ENCODE measurements around the gene NXT1.

The NXT1 gene

DNA sequence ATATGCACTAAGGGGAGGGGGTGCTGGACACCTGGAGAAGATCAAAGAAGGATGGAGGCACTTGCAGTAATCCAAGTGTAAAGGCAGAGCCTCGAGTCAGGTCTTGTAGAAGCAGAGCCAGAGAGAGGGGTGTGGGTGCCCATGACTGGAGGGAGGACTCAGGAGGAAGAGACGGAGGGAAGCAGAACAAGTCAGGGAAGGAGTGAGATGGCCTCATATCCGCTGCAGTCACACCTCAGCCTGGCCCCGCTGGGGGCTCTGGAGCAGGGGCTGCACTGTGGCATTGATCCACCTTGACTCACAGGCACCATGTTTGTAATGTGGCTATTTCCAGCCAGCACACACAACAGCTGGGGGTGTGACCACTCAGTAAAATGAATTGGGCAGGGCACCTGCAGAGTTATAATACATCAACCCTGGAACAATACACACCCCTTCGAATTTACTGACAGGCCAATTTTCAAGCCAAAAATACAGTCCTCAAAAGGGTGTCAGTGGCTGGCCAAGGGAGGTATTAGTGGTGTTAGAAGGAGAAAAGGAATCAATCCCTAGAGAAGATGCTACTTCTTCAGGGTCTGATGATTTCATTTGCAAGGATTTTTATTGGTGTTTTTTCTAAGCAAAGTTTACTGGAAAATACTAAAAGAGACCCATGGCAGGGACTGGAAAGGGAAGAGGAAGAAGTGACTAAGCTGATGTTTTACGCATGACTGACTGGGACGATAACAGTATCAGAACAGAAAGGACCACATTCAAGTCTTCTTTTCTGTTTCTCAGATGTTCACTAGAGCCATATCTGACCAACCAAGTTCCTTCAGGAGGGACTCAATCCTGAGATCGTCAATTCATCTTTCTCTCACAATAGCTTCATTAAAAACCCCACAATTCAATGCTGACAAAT, 18.9 kb upstream of the NXT1 start:
- no peak for DNase-seq
- no peak overlapping the region for H3K4me2 ChIP-seq (ENCODE audit: low read length)
- no peak overlapping the region for H3K27ac ChIP-seq (ENCODE audit: low read depth, low read length)
- no peaks in the 10 kb centered on the region for H3K36me3 ChIP-seq (ENCODE audit: control insufficient read depth, insufficient read depth, low read length)
- H4K8ac ChIP-seq (ENCODE audit: low read depth, low read length): no peak overlapping the region
- H3K79me1 ChIP-seq (ENCODE audit: low read length): no peaks in the 10 kb centered on the region
- H3K4me1 ChIP-seq (ENCODE audit: control insufficient read depth, low read depth, low read length): no peaks in the 10 kb centered on the region
- H4K5ac ChIP-seq (ENCODE audit: low read length): no peak overlapping the region
- no peak overlapping the region for H3K4me3 ChIP-seq (ENCODE audit: low read length)
- no peak overlapping the region for H3K18ac ChIP-seq (ENCODE audit: low read length)
- no peak overlapping the region for H3K56ac ChIP-seq (ENCODE audit: low read length)
- H3K9ac ChIP-seq (ENCODE audit: low read length): no peak overlapping the region
- H2AK5ac ChIP-seq (ENCODE audit: low read length): no peak overlapping the region
- H3K27me3 ChIP-seq (ENCODE audit: insufficient read depth, low read length, poor library complexity): no peaks in the 10 kb centered on the region
- H2BK5ac ChIP-seq (ENCODE audit: low read length): no peak overlapping the region
- WGBS (ENCODE audit: extremely low coverage, insufficient coverage, low lambda C conversion rate): no CpG with 5 or more reads among the region's 8 CpGs
- no peaks in the 10 kb centered on the region for H3K79me2 ChIP-seq (ENCODE audit: control insufficient read depth, insufficient read depth, low read length)
- no peak overlapping the region for H3K23ac ChIP-seq (ENCODE audit: low read length)
- no peak overlapping the region for H3K4ac ChIP-seq (ENCODE audit: low read depth, low read length)
- no peak overlapping the region for H2BK15ac ChIP-seq (replicated peaks; ENCODE audit: low read depth)
- no peak overlapping the region for H2BK120ac ChIP-seq (ENCODE audit: low read depth, low read length)

DNA sequence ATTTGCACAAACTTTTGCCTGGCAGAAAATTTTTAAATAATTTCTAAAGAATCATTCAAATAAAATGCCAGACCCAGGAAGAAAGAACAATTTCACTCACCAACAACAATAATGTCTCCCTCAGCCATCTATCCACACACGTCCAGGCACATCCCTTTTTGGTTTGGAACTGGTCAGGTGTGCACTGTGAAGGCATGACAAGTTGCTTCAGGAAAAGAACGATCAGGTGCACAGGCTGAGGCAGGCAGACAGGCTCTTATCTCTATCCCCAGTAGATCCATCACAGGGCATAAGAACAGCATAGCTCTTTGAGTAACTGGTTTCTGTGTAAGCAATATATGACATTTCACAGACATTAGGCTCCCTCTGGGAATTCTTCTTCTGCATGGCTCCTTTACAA, 18.1 kb upstream of the NXT1 start:
- Histone ChIP-seq H3K9ac (ENCODE audit: low read length) (no peak overlapping the region), H3K4ac (ENCODE audit: low read depth, low read length) (no peak overlapping the region), H3K56ac (ENCODE audit: low read length) (no peak overlapping the region), H3K79me1 (ENCODE audit: low read length) (no peaks in the 10 kb centered on the region), H3K27me3 (ENCODE audit: insufficient read depth, low read length, poor library complexity) (no peaks in the 10 kb centered on the region), H3K4me1 (ENCODE audit: control insufficient read depth, low read depth, low read length) (no peaks in the 10 kb centered on the region), H2BK5ac (ENCODE audit: low read length) (no peak overlapping the region), H2BK120ac (ENCODE audit: low read depth, low read length) (no peak overlapping the region), H3K79me2 (ENCODE audit: control insufficient read depth, insufficient read depth, low read length) (no peaks in the 10 kb centered on the region), H3K36me3 (ENCODE audit: control insufficient read depth, insufficient read depth, low read length) (no peaks in the 10 kb centered on the region), H2BK15ac (replicated peaks; ENCODE audit: low read depth) (no peak overlapping the region), H4K8ac (ENCODE audit: low read depth, low read length) (no peak overlapping the region), H3K23ac (ENCODE audit: low read length) (no peak overlapping the region), H3K27ac (ENCODE audit: low read depth, low read length) (no peak overlapping the region), H4K5ac (ENCODE audit: low read length) (no peak overlapping the region), H3K4me3 (ENCODE audit: low read length) (no peak overlapping the region), H3K18ac (ENCODE audit: low read length) (no peak overlapping the region), H3K4me2 (ENCODE audit: low read length) (no peak overlapping the region), H2AK5ac (ENCODE audit: low read length) (no peak overlapping the region)
- no CpG with 5 or more reads among the region's 2 CpGs for WGBS (ENCODE audit: extremely low coverage, insufficient coverage, low lambda C conversion rate)
- no peak for DNase-seq

DNA sequence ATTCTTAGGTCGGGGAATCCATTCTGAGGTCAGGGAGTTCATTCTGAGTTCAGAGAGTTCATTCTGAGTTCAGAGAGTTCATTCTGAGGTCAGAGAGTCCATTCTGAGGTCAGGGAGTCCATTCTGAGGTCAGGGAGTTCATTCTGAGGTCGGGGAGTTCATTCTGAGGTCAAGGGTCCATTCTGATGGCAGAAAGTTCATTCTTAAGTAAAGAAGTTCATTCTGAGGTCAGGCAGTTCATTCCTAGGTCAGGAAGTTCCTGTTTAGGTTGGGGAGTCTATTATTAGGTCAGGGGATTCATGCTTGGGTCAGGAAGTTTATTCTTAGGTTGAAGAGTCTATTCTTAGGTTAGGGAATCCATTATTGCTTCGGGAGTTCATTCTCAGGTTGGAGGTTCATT, 16.5 kb upstream of the NXT1 start:
- Histone ChIP-seq H2BK5ac (ENCODE audit: low read length) (no peak overlapping the region), H3K79me1 (ENCODE audit: low read length) (no peaks in the 10 kb centered on the region), H3K27me3 (ENCODE audit: insufficient read depth, low read length, poor library complexity) (no peaks in the 10 kb centered on the region), H3K18ac (ENCODE audit: low read length) (no peak overlapping the region), H3K9ac (ENCODE audit: low read length) (no peak overlapping the region), H2BK15ac (replicated peaks; ENCODE audit: low read depth) (no peak overlapping the region), H2AK5ac (ENCODE audit: low read length) (no peak overlapping the region), H3K27ac (ENCODE audit: low read depth, low read length) (no peak overlapping the region), H3K4me3 (ENCODE audit: low read length) (no peak overlapping the region), H2BK120ac (ENCODE audit: low read depth, low read length) (no peak overlapping the region), H3K4ac (ENCODE audit: low read depth, low read length) (no peak overlapping the region), H3K56ac (ENCODE audit: low read length) (no peak overlapping the region), H3K23ac (ENCODE audit: low read length) (no peak overlapping the region), H4K5ac (ENCODE audit: low read length) (no peak overlapping the region), H3K79me2 (ENCODE audit: control insufficient read depth, insufficient read depth, low read length) (no peaks in the 10 kb centered on the region), H3K36me3 (ENCODE audit: control insufficient read depth, insufficient read depth, low read length) (no peaks in the 10 kb centered on the region), H3K4me2 (ENCODE audit: low read length) (no peak overlapping the region), H3K4me1 (ENCODE audit: control insufficient read depth, low read depth, low read length) (no peaks in the 10 kb centered on the region), H4K8ac (ENCODE audit: low read depth, low read length) (no peak overlapping the region)
- WGBS (ENCODE audit: extremely low coverage, insufficient coverage, low lambda C conversion rate): no CpG with 5 or more reads among the region's 3 CpGs
- no peak for DNase-seq

DNA sequence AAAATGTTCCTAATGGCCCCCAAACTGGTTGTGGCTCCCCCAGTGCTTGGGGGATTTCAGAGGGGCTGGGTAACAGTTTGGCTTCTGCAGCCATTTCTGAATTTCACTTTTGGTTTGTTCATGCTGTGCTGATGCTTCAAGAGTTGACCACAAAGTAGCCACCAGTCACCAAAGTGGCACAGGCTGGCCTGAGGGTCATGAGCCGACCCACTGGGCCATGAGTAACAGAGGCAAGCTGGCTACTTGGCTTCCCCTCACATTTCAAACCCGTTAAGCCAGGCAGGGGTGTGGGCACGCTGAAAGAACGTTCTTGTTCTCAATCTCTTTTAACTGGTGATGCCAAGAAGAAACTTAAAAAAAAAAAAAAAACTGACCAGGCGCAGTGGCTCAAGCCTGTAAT, 15.1 kb upstream of the NXT1 start:
- H2BK5ac ChIP-seq (ENCODE audit: low read length): no peak overlapping the region
- no peak overlapping the region for H3K56ac ChIP-seq (ENCODE audit: low read length)
- no peak overlapping the region for H3K23ac ChIP-seq (ENCODE audit: low read length)
- no peak overlapping the region for H2BK15ac ChIP-seq (replicated peaks; ENCODE audit: low read depth)
- H3K27me3 ChIP-seq (ENCODE audit: insufficient read depth, low read length, poor library complexity): no peaks in the 10 kb centered on the region
- no peak for DNase-seq
- no peaks in the 10 kb centered on the region for H3K4me1 ChIP-seq (ENCODE audit: control insufficient read depth, low read depth, low read length)
- H3K4me2 ChIP-seq (ENCODE audit: low read length): no peak overlapping the region
- no peaks in the 10 kb centered on the region for H3K79me1 ChIP-seq (ENCODE audit: low read length)
- H2BK120ac ChIP-seq (ENCODE audit: low read depth, low read length): no peak overlapping the region
- no peak overlapping the region for H3K4ac ChIP-seq (ENCODE audit: low read depth, low read length)
- no peak overlapping the region for H3K4me3 ChIP-seq (ENCODE audit: low read length)
- no peak overlapping the region for H3K9ac ChIP-seq (ENCODE audit: low read length)
- H2AK5ac ChIP-seq (ENCODE audit: low read length): no peak overlapping the region
- no peaks in the 10 kb centered on the region for H3K79me2 ChIP-seq (ENCODE audit: control insufficient read depth, insufficient read depth, low read length)
- H4K8ac ChIP-seq (ENCODE audit: low read depth, low read length): no peak overlapping the region
- H3K27ac ChIP-seq (ENCODE audit: low read depth, low read length): no peak overlapping the region
- no peak overlapping the region for H4K5ac ChIP-seq (ENCODE audit: low read length)
- no peaks in the 10 kb centered on the region for H3K36me3 ChIP-seq (ENCODE audit: control insufficient read depth, insufficient read depth, low read length)
- no CpG with 5 or more reads among the region's 5 CpGs for WGBS (ENCODE audit: extremely low coverage, insufficient coverage, low lambda C conversion rate)
- H3K18ac ChIP-seq (ENCODE audit: low read length): no peak overlapping the region

DNA sequence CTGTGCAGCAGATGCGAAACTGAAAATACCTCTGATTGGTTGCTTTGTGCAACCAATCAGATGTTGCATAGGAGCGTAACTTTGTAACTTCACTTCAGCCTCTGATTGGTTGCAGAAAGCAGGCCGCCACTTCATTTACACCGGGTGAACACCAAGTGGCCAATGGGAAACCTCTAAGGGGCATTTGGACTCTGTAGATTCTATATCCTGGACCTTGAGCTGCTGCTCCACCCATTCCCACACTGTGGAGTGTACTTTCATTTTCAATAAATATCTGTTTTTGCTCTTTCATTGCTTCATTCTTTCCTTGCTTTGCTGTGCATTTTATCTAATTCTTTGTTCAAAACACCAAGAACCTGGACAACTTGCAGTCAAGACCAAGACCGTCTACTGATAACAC, 14.1 kb upstream of the NXT1 start:
- Histone ChIP-seq H2AK5ac (ENCODE audit: low read length) (no peak overlapping the region), H3K27me3 (ENCODE audit: insufficient read depth, low read length, poor library complexity) (no peaks in the 10 kb centered on the region), H3K56ac (ENCODE audit: low read length) (no peak overlapping the region), H3K4me2 (ENCODE audit: low read length) (no peak overlapping the region), H3K79me2 (ENCODE audit: control insufficient read depth, insufficient read depth, low read length) (no peaks in the 10 kb centered on the region), H3K23ac (ENCODE audit: low read length) (no peak overlapping the region), H2BK120ac (ENCODE audit: low read depth, low read length) (no peak overlapping the region), H3K36me3 (ENCODE audit: control insufficient read depth, insufficient read depth, low read length) (no peaks in the 10 kb centered on the region), H3K4me3 (ENCODE audit: low read length) (no peak overlapping the region), H3K4ac (ENCODE audit: low read depth, low read length) (no peak overlapping the region), H3K18ac (ENCODE audit: low read length) (no peak overlapping the region), H3K9ac (ENCODE audit: low read length) (no peak overlapping the region), H3K4me1 (ENCODE audit: control insufficient read depth, low read depth, low read length) (no peaks in the 10 kb centered on the region), H3K79me1 (ENCODE audit: low read length) (no peaks in the 10 kb centered on the region), H2BK15ac (replicated peaks; ENCODE audit: low read depth) (no peak overlapping the region), H2BK5ac (ENCODE audit: low read length) (no peak overlapping the region), H3K27ac (ENCODE audit: low read depth, low read length) (no peak overlapping the region), H4K5ac (ENCODE audit: low read length) (no peak overlapping the region), H4K8ac (ENCODE audit: low read depth, low read length) (no peak overlapping the region)
- no peak for DNase-seq
- no CpG with 5 or more reads among the region's 5 CpGs for WGBS (ENCODE audit: extremely low coverage, insufficient coverage, low lambda C conversion rate)

DNA sequence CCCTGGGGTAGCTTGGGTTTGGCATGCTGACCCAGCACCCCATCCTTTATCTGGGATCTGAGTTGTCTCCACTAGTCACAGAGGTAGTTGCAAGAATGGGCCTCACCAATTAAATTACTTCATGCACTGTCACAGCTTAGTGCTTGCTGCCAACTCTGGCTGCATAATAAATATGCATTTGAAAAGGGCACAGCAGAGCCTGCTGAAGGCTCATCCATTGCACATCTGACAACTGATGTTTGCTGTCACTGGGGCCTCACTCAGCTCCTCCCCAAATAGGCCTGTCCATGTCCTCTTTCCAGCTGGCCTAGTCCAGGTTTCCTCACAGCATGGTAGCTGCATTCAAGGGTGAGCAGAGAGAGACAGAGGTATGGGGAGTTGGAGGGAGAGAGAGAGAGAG, 13.3 kb upstream of the NXT1 start:
- Histone ChIP-seq H3K27ac (ENCODE audit: low read depth, low read length) (no peak overlapping the region), H3K36me3 (ENCODE audit: control insufficient read depth, insufficient read depth, low read length) (no peaks in the 10 kb centered on the region), H3K4me1 (ENCODE audit: control insufficient read depth, low read depth, low read length) (no peaks in the 10 kb centered on the region), H2BK120ac (ENCODE audit: low read depth, low read length) (no peak overlapping the region), H3K23ac (ENCODE audit: low read length) (no peak overlapping the region), H4K5ac (ENCODE audit: low read length) (no peak overlapping the region), H3K79me2 (ENCODE audit: control insufficient read depth, insufficient read depth, low read length) (no peaks in the 10 kb centered on the region), H3K27me3 (ENCODE audit: insufficient read depth, low read length, poor library complexity) (no peaks in the 10 kb centered on the region), H4K8ac (ENCODE audit: low read depth, low read length) (no peak overlapping the region), H3K4me3 (ENCODE audit: low read length) (no peak overlapping the region), H2AK5ac (ENCODE audit: low read length) (no peak overlapping the region), H2BK15ac (replicated peaks; ENCODE audit: low read depth) (no peak overlapping the region), H3K4me2 (ENCODE audit: low read length) (no peak overlapping the region), H3K56ac (ENCODE audit: low read length) (no peak overlapping the region), H3K79me1 (ENCODE audit: low read length) (no peaks in the 10 kb centered on the region), H3K9ac (ENCODE audit: low read length) (no peak overlapping the region), H2BK5ac (ENCODE audit: low read length) (no peak overlapping the region), H3K4ac (ENCODE audit: low read depth, low read length) (no peak overlapping the region), H3K18ac (ENCODE audit: low read length) (no peak overlapping the region)
- no peak for DNase-seq

Measured in mesendoderm (in vitro differentiated cells).